Esophagus squamous epithelium (tissue), 4 donors: ENCODE measurements around the gene SLC22A1.
"Not testable (repeated sequence)": the region's sequence is repeated elsewhere in the genome, so short reads cannot be mapped to it uniquely, and the experiment has no call there.

Source experiments
- POLR2A ChIP-seq, 4 donors: fragments of 450-650 bp; IDR thresholded peaks; one replicate each; pipeline ENCODE4 v1.6.1; 2017; ENCODE audit warnings: antibody characterized with exemption in 4 of 4, mild to moderate bottlenecking in 4 of 4, moderate library complexity in 3 of 4
- TF ChIP-seq, protein P1 (sequence below), 6 experiments: fragments of 450-650 bp in 4 of 6; fragments of 200-600 bp in 2 of 6; sonication (generic) in 2 of 6; IDR thresholded peaks; one replicate each; pipeline ENCODE4 v1.5.1; 2016 to 2019; ENCODE audit warnings: antibody characterized with exemption in 6 of 6, mild to moderate bottlenecking in 4 of 6, moderate library complexity in 4 of 6

GRCh38 chr6:160134337-160134751 is 12.7 kb downstream of the SLC22A1 start:
- TF ChIP-seq, protein P1, sequence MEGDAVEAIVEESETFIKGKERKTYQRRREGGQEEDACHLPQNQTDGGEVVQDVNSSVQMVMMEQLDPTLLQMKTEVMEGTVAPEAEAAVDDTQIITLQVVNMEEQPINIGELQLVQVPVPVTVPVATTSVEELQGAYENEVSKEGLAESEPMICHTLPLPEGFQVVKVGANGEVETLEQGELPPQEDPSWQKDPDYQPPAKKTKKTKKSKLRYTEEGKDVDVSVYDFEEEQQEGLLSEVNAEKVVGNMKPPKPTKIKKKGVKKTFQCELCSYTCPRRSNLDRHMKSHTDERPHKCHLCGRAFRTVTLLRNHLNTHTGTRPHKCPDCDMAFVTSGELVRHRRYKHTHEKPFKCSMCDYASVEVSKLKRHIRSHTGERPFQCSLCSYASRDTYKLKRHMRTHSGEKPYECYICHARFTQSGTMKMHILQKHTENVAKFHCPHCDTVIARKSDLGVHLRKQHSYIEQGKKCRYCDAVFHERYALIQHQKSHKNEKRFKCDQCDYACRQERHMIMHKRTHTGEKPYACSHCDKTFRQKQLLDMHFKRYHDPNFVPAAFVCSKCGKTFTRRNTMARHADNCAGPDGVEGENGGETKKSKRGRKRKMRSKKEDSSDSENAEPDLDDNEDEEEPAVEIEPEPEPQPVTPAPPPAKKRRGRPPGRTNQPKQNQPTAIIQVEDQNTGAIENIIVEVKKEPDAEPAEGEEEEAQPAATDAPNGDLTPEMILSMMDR (IDR thresholded peaks at IDR 0.05), result not testable (repeated sequence)
- TF ChIP-seq POLR2A (IDR thresholded peaks at IDR 0.05), result not testable (repeated sequence)
